ENCODE data around the gene TNFRSF4. TPM values are rescaled to one million over a fixed set of nuclear protein-coding genes. Genes with fewer than 3 reads are reported as not detected.

The TNFRSF4 gene
- total and polyA plus RNA-seq, 7 donors: 0.95 to 8.6 (median 1.2) TPM; not detected in 2

DNA sequence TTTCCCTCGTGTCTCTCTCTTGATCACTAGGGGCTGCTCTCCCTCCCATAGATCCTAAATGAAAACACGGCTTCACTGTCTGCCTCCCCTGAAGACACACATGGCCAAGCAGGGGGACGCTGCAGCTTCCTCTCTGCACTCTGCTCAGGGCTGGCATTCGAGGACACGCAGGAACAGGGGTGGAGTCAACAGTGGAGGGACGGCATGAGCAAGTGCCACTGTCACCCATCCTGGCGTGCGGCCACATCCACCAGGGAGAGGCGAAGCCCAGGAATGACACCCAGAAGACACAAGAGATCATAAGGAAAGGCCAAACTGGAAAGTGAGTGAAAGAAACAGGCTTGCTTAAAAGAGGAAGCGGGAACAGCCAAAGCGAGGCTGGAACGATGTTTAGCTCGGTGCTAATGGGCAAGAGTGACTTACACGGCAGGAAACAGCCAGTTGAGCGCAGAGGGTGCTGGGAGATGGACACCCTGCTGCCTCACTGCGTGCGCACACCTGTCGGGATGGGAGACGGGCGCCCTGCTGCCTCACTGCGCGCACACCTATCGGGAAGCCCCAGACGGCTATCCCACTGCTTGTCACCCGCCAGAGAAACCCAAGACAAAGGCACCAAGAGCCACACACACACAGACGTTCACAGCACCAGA is 46.1 kb upstream of the TNFRSF4 start:
- intact Hi-C loops (cut with DNase I): no loop called here
- no peak overlapping the region for H3K4me3 ChIP-seq
- TF ChIP-seq EP300 (IDR thresholded peaks at IDR 0.05) (no peak), POLR2AphosphoS5 (IDR thresholded peaks at IDR 0.05) (no peak), POLR2A (IDR thresholded peaks at IDR 0.05) (no peak)
- TF ChIP-seq, protein P1, sequence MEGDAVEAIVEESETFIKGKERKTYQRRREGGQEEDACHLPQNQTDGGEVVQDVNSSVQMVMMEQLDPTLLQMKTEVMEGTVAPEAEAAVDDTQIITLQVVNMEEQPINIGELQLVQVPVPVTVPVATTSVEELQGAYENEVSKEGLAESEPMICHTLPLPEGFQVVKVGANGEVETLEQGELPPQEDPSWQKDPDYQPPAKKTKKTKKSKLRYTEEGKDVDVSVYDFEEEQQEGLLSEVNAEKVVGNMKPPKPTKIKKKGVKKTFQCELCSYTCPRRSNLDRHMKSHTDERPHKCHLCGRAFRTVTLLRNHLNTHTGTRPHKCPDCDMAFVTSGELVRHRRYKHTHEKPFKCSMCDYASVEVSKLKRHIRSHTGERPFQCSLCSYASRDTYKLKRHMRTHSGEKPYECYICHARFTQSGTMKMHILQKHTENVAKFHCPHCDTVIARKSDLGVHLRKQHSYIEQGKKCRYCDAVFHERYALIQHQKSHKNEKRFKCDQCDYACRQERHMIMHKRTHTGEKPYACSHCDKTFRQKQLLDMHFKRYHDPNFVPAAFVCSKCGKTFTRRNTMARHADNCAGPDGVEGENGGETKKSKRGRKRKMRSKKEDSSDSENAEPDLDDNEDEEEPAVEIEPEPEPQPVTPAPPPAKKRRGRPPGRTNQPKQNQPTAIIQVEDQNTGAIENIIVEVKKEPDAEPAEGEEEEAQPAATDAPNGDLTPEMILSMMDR (IDR thresholded peaks at IDR 0.05): no peak
- no peaks in the 10 kb centered on the region for H3K27me3 ChIP-seq
- H3K36me3 ChIP-seq: peaks cover 32 to 86% (median 47%) of the 10 kb centered on the region in 4 donors
- no peak overlapping the region for H3K27ac ChIP-seq
- peaks cover 0 to 14% (median 6%) of the 10 kb centered on the region in 4 donors for H3K4me1 ChIP-seq
- DNase-seq: no peak
- no peaks in the 10 kb centered on the region for H3K9me3 ChIP-seq
- WGBS, 2 donors: 84% methylated on average over 26 of the region's 26 CpGs

DNA sequence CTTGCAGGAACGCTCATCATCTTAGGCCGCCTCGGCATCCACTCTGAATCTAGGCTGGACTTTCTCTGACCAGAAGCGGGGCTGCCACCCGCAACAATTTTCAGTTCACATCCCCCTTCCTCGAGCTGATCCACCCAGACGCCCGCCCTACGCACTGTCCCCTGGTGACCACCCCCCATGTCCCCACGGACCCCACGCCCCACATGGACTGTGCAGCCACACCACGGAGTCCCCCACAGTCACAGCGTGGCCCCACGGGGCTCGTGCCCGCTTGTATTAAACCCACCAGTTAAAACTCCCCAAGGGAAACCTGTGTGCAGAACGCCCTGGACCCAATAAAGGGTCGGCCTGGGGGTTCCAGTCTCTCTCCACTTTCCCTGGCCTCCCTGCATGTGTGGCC is 45.6 kb upstream of the TNFRSF4 start:
- Histone ChIP-seq H3K4me3 (no peak overlapping the region), H3K4me1 (peaks cover 0 to 8% (median 2%) of the 10 kb centered on the region in 4 donors), H3K27ac (no peak overlapping the region), H3K36me3 (peaks cover 32 to 86% (median 52%) of the 10 kb centered on the region in 4 donors), H3K9me3 (no peaks in the 10 kb centered on the region), H3K27me3 (no peaks in the 10 kb centered on the region)
- no peak for DNase-seq
- intact Hi-C loops (cut with DNase I): no loop called here
- 94 to 95% methylated on average over 18 of the region's 18 CpGs for WGBS, 2 donors
- TF ChIP-seq, protein P1 (IDR thresholded peaks at IDR 0.05): no peak
- no peak for TF ChIP-seq POLR2A (IDR thresholded peaks at IDR 0.05)
- TF ChIP-seq EP300 (IDR thresholded peaks at IDR 0.05): no peak
- no peak for TF ChIP-seq POLR2AphosphoS5 (IDR thresholded peaks at IDR 0.05)

DNA sequence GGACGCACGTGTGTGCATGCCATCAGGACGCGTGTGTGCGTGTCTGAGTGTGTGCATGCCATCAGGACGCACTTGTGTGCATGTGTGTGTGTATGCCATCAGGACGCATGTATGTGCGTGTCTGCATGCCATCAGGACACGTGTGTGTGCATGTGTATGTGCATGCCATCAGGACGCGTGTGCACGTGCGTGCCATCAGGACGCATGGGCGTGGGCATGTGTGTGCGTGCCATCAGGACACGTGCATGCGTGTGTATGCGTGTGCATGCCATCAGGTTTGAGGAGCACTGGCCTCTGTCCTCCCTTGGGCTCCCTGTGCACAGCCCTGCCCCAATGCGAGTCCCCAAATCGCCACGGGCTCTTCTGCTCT is 45.2 kb upstream of the TNFRSF4 start:
- Histone ChIP-seq H3K4me3 (no peak overlapping the region), H3K27me3 (no peaks in the 10 kb centered on the region), H3K27ac (no peak overlapping the region), H3K4me1 (peaks cover 0 to 4% (median 0%) of the 10 kb centered on the region in 4 donors), H3K9me3 (no peaks in the 10 kb centered on the region), H3K36me3 (peaks cover 32 to 86% (median 55%) of the 10 kb centered on the region in 4 donors)
- no peak for DNase-seq
- intact Hi-C loops (cut with DNase I): no loop called here
- TF ChIP-seq POLR2AphosphoS5 (IDR thresholded peaks at IDR 0.05): no peak
- TF ChIP-seq EP300 (IDR thresholded peaks at IDR 0.05): no peak
- no peak for TF ChIP-seq POLR2A (IDR thresholded peaks at IDR 0.05)
- 95 to 96% methylated on average over 22 of the region's 22 CpGs for WGBS, 2 donors

DNA sequence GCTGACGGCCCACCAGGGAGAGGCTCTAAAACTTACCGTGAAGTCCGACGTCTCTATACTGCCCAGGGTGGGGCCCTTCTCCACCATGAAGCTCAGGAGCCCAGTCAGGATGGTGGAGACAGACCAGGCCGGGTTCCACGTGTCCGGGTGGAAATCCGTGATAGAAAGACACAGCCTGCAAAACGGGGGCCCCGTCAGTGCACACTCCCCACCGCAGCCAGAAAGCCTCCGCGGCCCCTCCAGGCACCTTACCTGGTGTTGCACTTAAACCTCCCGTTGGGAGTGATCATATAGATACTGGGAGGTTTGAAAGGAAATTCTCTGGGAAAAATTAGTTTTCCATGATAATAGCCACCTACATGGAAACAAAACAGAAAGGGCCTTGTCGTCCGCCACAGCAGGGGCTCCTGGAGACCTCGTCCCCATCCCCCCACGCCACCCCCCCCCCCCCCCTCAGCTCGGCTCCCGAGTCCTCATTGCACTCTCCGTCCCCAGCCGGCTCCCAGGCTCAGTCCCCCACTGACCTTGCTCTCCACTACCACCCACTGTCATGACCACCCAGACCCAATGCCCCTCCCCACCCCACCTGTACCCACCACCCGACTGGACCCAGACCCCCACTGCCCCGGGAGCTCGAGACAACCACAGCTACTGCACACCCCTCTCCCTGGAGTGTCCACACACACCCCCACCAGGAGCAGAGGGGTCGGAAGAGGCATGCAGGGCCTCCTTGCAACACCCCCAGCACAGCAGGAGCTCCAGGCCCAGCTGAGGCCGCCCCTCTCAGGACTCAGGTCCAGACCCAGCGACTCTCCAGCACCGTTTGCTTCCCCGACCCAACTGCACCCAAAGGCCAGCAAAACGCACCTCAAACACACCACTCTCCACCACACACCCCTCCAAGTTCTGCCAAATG is 43.3 kb upstream of the TNFRSF4 start:
- DNase-seq: no peak
- Histone ChIP-seq H3K4me1 (no peaks in the 10 kb centered on the region), H3K27ac (no peak overlapping the region), H3K4me3 (no peak overlapping the region), H3K9me3 (no peaks in the 10 kb centered on the region), H3K27me3 (no peaks in the 10 kb centered on the region), H3K36me3 (peaks cover 26 to 84% (median 46%) of the 10 kb centered on the region in 4 donors)
- 95% methylated on average over 31 of the region's 31 CpGs for WGBS, 2 donors
- no peak for TF ChIP-seq POLR2AphosphoS5 (IDR thresholded peaks at IDR 0.05)
- TF ChIP-seq, protein P1 (IDR thresholded peaks at IDR 0.05): no peak
- no peak for TF ChIP-seq POLR2A (IDR thresholded peaks at IDR 0.05)
- no peak for TF ChIP-seq EP300 (IDR thresholded peaks at IDR 0.05)
- intact Hi-C loops (cut with DNase I): no loop called here

DNA sequence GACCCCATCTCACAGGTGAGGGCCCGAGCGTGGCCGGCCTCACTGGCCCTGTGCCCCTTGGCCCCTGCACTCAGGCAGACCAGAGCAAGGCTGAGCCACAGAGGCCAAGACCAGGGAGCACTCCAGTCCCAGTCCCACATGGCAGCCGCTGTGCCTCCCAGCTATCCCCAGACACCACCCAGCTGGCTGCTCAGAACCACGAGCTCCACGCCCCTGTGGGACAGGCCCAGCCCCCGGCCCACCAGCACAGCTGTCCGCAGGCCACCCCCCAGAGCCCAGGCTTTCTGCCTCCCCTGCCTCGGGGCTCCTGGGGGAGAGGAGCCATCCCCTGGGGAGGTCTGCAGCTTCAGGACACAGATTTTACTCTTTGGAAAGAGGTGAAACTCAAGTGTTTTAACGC is 41.7 kb upstream of the TNFRSF4 start:
- Histone ChIP-seq H3K36me3 (peaks cover 22 to 73% (median 40%) of the 10 kb centered on the region in 4 donors), H3K27me3 (no peaks in the 10 kb centered on the region), H3K27ac (no peak overlapping the region), H3K4me1 (no peaks in the 10 kb centered on the region), H3K4me3 (no peak overlapping the region), H3K9me3 (no peaks in the 10 kb centered on the region)
- TF ChIP-seq POLR2A (IDR thresholded peaks at IDR 0.05) (no peak), EP300 (IDR thresholded peaks at IDR 0.05) (no peak), POLR2AphosphoS5 (IDR thresholded peaks at IDR 0.05) (no peak)
- TF ChIP-seq, protein P1 (IDR thresholded peaks at IDR 0.05): no peak
- intact Hi-C loops (cut with DNase I): no loop called here
- 90 to 92% methylated on average over 10 of the region's 10 CpGs for WGBS, 2 donors
- DNase-seq: no peak

All from sigmoid colon (tissue), 7 donors.